NCI-H2171 (cell line): ENCODE measurements around the gene BLTP1.
A peak's percentile ranks its signal among the peaks of the same experiment; 100 is the strongest.

ENCODE experiments used
- DNase-seq: peaks from one replicate; lab custom pipeline; 2025; lab: John Stamatoyannopoulos, UW

Gene BLTP1, protein sequence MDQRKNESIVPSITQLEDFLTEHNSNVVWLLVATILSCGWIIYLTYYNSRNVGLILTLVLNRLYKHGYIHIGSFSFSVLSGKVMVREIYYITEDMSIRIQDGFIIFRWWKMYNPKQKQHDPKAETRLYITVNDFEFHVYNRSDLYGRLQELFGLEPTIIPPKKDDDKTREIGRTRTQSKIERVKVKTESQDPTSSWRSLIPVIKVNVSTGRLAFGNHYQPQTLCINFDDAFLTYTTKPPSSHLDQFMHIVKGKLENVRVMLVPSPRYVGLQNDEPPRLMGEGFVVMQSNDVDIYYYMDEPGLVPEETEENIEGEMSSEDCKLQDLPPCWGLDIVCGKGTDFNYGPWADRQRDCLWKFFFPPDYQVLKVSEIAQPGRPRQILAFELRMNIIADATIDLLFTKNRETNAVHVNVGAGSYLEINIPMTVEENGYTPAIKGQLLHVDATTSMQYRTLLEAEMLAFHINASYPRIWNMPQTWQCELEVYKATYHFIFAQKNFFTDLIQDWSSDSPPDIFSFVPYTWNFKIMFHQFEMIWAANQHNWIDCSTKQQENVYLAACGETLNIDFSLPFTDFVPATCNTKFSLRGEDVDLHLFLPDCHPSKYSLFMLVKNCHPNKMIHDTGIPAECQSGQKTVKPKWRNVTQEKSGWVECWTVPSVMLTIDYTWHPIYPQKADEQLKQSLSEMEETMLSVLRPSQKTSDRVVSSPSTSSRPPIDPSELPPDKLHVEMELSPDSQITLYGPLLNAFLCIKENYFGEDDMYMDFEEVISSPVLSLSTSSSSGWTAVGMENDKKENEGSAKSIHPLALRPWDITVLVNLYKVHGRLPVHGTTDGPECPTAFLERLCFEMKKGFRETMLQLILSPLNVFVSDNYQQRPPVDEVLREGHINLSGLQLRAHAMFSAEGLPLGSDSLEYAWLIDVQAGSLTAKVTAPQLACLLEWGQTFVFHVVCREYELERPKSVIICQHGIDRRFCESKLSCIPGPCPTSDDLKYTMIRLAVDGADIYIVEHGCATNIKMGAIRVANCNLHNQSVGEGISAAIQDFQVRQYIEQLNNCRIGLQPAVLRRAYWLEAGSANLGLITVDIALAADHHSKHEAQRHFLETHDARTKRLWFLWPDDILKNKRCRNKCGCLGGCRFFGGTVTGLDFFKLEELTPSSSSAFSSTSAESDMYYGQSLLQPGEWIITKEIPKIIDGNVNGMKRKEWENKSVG (N-terminal part only)

DNA sequence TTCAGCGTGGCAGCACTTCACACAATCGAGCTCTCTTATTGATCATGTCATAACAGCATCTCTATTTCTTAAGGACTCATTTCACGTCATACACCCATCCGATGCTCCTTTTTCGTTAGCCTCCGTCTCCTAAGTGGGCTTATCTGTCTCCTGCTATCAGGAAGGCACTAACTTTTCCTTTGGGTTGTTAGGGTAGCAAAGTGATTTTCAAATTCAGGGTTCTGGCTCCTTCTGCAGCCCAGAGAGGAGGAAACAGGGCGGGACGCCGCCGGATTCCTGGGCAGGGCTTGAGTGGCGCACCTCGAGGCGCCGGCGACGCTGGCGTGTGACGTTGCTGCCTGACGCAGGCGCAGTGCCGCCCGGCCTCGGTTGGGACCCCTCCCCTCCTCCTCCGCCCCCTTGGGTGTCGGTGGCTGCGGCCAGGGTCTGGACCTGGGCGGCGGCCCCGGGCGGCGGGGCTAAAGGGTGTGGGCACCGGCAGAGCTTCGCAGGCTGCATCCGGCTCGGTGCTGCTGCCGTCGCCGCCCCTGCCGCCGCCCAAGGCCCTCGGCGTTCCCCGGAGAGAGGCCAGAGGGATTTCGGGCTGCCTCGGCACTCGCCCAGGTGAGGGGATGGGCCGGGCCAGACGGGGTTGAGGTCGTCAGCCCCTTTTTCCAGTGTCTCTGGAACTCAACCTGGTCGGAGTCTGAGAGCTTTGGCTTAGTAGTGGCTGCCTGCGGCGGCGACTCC lies at the start of gene BLTP1:
Gene BLTP1, plus strand, starts transcription at position 350 of the 729 bp plus-strand sequence. CDS start 18,317 bp downstream, outside the sequence.
- DNase-seq: peak; percentile 64

DNA sequence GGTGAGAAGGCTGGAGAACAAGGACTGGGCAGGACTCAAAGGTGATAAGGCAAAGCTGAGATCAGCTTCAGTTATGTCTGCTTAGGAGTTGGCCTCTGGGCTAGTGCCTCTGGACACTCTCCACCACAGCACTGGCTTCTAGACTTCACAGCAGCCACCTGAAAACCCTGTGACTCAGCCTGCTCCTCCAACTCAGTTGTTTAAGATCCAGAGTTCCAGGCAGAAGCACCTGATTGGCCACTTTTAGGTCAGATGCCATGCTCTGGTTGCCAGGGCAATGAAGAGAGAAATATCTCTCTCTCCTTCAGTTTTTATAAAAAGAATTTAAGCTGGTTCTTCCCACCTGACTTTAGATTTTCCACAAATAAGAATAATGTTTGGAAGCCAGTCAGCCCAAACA lies 47.9 kb upstream of the BLTP1 start:
- no peak for DNase-seq

DNA sequence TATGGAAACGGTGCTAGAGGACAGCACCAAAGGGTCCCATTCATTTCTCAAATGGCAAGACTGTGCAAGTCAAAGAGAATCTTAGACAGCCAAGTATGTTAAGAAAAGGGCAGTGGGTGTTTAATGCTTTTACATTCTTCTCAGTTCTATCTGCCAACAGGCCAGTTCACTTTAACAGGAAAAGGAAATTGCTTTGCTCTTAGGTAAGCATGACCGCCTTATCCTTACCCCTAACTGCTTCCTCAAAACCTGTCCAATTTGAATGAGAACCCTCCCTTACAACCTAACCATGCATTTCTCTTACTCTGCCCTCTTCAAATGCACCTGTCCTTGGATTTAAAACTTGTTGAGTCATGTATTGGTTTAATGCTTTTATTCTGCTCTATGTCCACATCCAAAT lies 44.5 kb upstream of the BLTP1 start:
- no peak for DNase-seq

DNA sequence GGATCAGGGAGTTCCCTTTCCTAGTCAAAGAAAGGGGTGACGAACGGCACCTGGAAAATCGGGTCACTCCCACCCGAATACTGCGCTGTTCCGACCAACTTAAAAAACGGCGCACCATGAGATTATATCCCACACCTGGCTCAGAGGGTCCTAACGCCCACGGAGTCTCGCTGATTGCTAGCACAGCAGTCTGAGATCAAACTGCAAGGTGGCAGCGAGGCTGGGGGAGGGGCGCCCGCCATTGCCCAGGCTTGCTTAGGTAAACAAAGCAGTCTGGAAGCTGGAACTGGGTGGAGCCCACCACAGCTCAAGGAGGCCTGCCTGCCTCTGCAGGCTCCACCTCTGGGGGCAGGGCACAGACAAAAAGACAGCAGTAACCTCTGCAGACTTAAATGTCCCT lies 41.8 kb upstream of the BLTP1 start:
- DNase-seq: peak; percentile 3

DNA sequence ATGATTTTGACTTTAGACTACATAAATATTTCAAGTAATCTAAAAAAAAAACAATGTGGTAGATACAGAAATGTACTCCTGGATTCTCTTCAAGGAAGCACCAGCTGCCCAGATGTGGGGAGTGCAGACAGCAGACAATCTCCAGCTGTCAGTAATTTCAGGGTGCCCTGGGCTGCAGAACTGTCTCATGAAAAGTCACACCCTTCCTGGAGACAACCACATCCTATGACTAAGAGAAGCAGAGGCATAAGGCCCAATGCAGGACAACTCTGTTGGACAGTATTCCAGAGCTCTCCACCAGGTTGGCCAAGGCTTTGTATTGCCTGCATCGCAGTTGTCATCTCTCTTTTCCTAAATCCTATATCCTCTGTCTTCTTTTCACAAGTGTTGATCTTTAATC lies 34.4 kb upstream of the BLTP1 start:
- DNase-seq: no peak

DNA sequence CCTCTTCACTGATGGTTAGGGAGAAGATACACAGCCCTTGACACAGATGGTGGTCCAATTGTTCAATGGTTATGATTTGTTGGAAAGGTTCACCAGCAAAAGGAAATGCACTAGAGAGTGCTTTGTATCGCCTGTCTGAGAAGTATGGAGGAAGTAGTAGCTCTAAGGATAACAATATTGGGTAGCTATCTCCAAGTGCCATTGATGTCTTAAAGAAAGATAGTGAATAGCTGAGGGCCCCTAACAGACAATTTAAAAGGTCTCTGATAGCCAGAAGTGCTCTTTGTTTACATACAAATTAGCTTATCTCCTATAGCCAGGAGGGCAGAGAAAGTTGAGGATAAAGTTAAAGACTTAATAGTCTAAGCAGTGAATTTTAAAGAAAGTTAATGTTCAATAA lies 33.9 kb upstream of the BLTP1 start:
- no peak for DNase-seq

DNA sequence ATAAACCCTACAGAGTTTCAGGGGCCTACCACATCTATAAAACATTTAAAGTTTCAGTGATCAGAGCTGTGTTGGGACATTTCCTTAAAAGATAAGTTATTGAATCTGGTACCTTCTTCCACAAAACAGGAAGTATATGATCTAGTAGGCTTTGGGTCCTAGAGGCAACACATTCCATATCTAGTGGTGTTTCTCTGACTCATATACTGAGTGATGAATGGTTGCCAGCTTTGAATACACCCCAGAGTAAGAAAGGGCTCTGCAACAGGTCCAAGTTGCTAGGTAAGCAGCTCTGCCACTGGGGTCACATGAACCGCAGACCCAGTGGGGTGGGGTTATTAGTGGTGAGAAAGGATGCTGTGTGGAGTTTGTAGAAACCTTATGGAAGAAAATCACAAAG lies 32.4 kb upstream of the BLTP1 start:
- DNase-seq: no peak

DNA sequence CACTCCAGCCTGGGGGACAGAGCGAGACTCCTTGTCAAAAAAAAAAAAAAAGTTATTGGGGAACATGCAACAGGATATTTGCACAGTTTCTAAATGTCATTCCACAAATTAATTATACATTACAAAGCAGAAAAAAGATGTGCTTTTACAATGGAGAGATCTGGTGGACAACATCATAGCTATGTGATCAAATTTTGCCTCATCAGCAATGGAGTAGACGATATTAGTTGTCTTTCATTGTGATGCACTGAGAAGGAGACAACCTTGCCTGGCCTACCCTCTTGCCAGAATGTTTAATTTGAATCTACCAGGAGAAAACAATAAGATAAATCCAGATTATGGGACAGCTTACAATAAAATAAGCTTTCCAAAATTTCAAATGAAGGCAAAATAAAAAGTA lies 30.5 kb upstream of the BLTP1 start:
- DNase-seq: no peak

DNA sequence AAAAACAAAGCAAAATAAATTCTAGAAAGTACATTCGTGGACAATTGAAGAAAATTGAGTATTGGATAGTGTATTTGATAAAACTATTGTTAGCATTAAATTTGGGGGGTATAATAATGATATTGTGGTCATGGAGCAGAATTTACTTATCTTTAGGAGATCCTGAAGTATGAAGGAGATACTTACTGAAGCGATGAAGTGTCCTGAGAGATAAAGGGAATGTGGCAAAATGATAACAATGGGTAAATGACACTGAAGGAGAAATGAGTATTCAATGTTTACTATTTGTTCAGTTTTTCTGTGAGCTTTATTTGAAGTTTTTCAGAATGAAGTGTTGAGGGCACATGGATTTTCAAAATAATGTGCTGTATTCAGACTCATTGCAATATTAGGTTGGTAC lies 30.0 kb upstream of the BLTP1 start:
- no peak for DNase-seq

DNA sequence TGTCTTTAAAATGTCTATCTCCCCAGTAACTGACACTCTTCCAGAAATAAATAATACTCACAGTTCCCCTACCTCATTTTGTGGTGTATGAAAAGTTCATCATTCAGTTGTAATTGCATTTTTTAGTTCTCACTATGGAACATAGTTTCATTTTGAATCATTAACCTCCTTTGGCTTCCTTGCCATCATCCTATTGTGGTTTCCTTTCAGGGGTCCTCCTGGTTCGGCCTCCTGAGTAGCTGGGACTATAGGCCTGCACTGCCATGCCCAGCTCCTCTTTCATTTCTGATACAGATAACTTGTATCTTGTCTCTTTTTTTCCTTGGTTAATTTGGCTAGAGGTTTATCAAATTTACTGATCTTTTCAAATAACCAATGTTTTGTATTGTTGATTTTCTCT lies 23.1 kb upstream of the BLTP1 start:
- no peak for DNase-seq

DNA sequence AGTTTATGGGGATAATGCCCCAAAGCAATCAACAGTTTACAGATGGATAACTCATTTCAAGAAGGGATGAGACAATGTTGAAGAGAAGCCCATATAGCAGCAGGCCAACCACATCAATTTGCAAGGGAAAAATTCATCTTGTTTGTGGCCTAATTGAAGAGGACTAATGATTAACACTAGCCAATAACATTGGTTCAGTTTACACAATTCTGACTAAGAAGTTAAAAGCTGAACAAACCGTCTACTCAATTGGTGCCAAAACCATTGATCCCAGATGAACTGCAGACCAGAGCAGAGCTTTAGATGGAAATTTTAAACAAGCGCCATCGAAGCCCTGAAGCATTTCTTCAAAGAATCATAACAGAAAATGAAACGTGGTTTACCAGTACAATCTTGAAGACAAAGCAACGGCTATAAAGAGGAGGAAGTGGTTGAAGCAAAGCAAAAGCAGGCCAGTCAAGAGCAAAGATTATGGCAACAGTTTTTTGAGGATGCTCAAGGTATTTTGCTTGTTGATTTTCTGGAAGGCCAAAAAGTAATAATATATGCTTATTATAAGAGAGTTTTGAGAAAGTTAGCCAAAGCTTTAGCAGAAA lies 20.5 kb upstream of the BLTP1 start:
- no peak for DNase-seq

DNA sequence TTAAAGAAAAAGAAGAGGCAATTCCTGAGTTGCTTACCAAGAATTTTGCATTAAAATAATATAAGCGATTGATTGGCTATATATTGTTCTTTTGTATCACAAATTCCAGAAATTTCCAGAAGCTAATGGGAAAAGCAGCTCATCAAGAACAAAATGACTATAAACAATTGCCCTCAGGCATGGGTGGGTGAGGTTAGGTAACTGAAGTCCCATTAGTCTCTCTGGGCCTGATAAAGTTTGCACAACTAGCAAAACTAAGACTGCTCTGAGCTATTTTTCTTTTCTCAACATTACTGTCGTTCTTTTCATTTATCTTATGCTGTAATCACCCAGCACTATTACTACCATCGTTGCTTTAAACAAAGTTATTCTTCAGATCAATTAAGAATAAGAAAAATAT lies 19.2 kb upstream of the BLTP1 start:
- DNase-seq: no peak

DNA sequence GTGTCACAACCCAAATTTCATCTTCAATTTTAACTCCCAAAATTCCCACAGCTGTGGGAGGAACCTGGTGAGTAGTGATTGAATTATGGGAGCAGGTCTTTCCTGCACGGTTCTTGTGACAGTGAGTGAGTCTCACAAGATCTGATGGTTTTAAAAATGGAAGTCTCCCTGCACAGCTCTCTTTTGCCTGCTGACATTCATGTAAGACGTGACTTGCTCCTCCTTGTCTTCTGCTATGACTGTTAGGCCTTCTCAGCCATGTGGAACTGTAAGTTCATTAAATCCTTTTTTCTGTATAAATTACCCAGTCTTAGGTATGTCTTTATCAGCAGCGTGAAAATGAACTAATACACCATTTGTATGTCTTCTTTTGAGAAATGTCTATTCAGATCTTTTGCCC lies 13.0 kb upstream of the BLTP1 start:
- no peak for DNase-seq

DNA sequence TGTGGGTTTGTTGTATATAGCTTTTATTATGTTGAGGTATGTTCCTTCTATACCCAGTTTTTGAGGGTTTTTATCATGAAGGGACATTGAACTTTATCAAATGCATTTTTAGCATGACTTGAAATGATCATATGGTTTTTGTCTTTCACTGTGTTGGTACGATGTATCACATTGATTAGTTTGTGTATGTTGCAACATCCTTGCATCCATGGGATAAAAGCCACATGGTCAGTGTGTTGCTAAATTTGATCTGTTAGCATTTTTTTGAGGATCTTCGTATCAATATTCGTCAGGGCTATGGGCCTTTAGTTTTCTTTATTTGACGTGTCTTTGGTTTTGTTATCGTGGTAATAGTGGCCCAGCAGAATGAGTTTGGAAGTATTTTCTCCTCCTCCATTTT lies 11.3 kb upstream of the BLTP1 start:
- no peak for DNase-seq

DNA sequence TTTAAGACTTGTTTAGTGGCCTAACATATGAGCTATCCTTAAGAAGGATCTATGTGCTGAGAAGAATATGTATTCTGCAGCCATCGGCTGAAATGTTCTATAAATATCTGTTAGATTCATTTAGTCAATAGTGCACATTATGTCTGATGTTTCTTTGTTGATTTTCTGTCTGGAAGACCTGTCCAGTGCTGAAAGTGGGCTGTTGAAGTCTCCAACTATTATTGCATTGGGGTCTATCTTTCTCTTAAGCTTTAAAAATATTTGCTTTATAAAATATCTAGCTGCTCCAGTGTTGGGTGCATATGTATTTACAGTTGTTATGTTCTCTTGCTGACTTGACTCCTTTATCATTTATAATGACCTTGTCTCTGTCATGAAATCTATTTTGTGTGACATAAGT lies 9.4 kb upstream of the BLTP1 start:
- no peak for DNase-seq

DNA sequence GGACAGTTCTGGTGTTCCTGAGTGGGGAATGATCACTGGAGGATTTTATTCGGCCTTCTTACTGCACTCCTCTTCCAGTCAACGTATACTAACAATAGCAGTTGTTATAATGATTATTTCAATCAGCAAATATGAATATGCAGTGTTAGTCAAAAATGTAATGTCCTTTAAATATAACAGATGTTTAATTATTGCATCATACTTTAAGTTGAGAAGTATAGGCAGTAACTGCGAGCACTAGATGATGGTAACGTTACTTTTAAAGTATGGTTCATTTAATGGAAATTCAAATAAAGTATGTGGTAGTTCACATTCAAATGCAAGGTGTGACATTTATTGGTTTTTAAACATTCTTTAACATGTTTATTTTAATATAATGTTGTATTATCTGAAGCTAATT lies 5.5 kb upstream of the BLTP1 start:
- no peak for DNase-seq

DNA sequence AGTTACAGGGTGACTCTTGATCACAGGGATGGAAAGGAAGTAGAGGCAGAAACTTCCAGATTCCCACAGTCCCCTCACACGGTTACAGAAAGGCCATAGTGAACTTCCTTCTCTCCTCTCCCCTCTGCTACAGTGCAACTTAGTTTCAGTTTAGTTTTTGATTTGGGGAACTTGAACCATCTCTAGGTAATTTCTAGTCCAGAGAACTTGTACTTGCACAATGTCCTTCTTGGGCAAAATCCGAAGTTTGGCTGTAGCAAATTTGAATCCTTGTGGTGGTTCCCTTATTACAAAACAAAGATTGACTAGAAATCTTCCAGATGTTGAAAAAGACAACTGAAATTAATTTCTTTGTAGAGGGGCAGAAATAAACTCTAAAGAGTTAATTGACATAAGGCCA lies 1.2 kb upstream of the BLTP1 start:
- DNase-seq: no peak

DNA sequence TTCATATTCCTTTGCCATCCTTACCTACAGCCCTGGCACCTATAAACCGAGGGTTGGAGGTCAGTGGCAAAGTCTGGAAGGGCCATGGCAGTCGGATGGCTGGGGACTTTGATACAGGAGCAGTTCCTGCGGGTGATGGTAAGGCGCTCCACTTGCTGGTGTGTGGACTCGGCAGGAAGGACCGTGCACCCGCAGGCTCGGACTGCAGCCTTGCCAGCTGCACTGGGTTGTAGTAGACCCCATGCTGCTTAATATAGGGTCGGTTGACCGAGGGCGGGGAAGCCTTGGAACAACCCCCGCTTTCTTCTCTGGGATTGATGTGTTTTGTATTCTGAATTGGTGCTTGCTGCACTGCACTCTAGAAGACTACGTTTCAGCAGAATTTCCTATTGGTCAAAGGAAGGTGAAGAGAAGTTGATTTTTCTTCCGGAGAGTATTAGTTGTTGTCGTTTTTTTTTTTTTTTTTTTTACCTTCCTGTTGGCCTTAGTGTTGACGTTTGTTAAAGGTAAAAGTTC lies 638 bp downstream of the BLTP1 start:
- DNase-seq: no peak

DNA sequence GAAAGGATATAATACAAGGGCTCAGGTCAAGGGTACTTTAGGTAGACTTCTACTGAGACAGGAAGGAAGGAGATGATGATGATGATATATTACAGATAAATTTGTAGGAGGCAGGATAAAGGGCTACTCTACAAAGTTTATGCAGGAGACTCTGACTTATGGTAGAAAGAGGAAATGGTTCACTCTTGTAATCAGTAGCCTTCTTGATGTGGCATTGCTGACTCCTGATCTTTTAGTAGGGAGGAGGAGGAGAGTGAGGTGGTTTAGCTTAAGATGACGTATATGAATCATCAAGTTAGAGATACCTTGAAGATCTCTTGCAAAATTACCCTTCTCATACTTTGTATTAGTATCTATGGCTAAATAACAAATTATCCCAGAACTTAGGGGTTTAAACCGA lies 4.7 kb downstream of the BLTP1 start:
- DNase-seq: no peak

DNA sequence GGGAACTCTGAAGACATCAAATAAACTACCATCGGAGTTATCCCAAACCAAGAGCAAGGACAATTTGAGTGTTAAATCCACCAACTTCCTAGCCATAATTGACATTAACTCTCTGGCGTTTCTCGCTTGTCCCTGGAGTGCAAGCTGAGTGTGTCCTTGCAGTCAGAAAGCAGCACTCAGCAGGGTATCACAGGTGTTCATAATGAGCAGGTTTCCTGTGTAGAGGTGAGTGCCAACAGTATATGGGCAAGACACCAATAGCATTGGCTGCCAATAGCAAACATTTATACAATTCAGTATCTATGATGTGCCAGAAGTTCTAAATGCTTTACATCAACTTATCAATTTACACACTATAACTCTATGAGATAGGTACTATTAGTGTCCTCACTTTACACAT lies 11.2 kb downstream of the BLTP1 start:
- no peak for DNase-seq

DNA sequence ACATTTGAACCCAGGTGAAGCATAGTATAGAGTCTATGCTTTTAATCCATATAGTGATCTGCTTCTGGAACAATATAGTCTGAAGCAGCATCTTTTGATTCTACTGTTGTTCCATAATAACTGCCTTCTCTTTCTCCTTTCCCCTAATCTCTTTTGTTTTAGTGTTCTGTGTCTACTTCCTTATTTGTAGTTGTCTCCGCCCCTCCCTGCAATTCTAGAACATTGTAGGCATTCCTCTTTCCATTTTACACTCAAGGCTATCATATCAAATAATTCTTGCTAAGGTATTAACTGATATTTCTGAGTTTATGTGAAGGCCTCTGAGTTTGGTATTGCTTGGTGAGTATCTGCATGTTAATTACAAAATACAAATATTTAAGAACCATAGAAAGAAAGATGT lies 11.6 kb downstream of the BLTP1 start:
- no peak for DNase-seq
